Neuronal stem cell (in vitro differentiated cells): ENCODE results near the gene CCDC54.

Source experiments
- DNase-seq: peaks from one replicate; pipeline ENCODE4 v3.0.0-alpha.2; 2013; ENCODE audit warnings: low spot score
- H2AFZ ChIP-seq: one replicate; pipeline ENCODE4 v1.6.1; 2013; ENCODE audit warnings: mild to moderate bottlenecking, low read length, inconsistent platforms
- H2AK5ac ChIP-seq: 2 replicates; pipeline ENCODE4 v1.6.1; 2013; ENCODE audit warnings: low read depth, mild to moderate bottlenecking, inconsistent platforms, low read length, moderate library complexity, mixed read lengths
- H2BK120ac ChIP-seq: 2 replicates; pipeline ENCODE4 v1.6.1; 2013; ENCODE audit warnings: low read depth, mild to moderate bottlenecking, inconsistent platforms, low read length, moderate library complexity, mixed read lengths
- H2BK12ac ChIP-seq: one replicate; pipeline ENCODE4 v1.6.1; 2013; ENCODE audit warnings: low read length, inconsistent platforms
- H2BK15ac ChIP-seq: 2 replicates; pipeline ENCODE4 v1.6.1; 2013; ENCODE audit warnings: mild to moderate bottlenecking, low read length, inconsistent platforms, mixed read lengths
- H2BK5ac ChIP-seq: one replicate; pipeline ENCODE4 v1.6.1; 2013; ENCODE audit warnings: inconsistent platforms, mild to moderate bottlenecking, low read length, moderate library complexity
- H3K14ac ChIP-seq: one replicate; pipeline ENCODE4 v1.6.1; 2013; ENCODE audit warnings: low read length, inconsistent platforms
- H3K18ac ChIP-seq: 2 replicates; pipeline ENCODE4 v1.6.1; 2013; ENCODE audit warnings: low read length, inconsistent platforms
- H3K23ac ChIP-seq: 2 replicates; pipeline ENCODE4 v1.6.1; 2013; ENCODE audit warnings: low read depth, mild to moderate bottlenecking, mixed read lengths, low read length, inconsistent platforms; ENCODE audit not compliant: poor library complexity
- H3K27ac ChIP-seq: replicated peaks from 3 replicates; pipeline ENCODE4 v1.5.1; 2013; ENCODE audit warnings: low read length, inconsistent platforms
- H3K27me3 ChIP-seq, 3 experiments: 2 replicates each; pipeline ENCODE4 v1.6.1; 2013; ENCODE audit warnings: low read length in 3 of 3, mild to moderate bottlenecking in 2 of 3, inconsistent platforms in 1 of 3, low read depth in 1 of 3, mixed read lengths in 1 of 3, moderate library complexity in 1 of 3; ENCODE audit not compliant: control insufficient read depth in 3 of 3, insufficient read depth in 3 of 3
- H3K36me3 ChIP-seq, 2 donors: replicated peaks in 1 of 2; 2 replicates each; pipeline ENCODE4 v1.6.1; 2013; ENCODE audit warnings: low read length in 2 of 2; ENCODE audit not compliant: control insufficient read depth in 2 of 2, insufficient read depth in 2 of 2
- H3K4ac ChIP-seq: 2 replicates; pipeline ENCODE4 v1.6.1; 2013; ENCODE audit warnings: inconsistent platforms, mild to moderate bottlenecking, low read length, moderate library complexity
- H3K4me1 ChIP-seq, 2 donors: 1 replicate in 1 of 2; 2 replicates in 1 of 2; pipeline ENCODE4 v1.6.1; 2013; ENCODE audit warnings: low read length in 2 of 2, low read depth in 1 of 2; ENCODE audit not compliant: control insufficient read depth in 2 of 2, insufficient read depth in 1 of 2
- H3K4me2 ChIP-seq: one replicate; pipeline ENCODE4 v1.6.1; 2013; ENCODE audit warnings: mild to moderate bottlenecking, low read length, inconsistent platforms; ENCODE audit not compliant: insufficient read depth, poor library complexity, severe bottlenecking
- H3K4me3 ChIP-seq, 2 donors: 2 replicates each; pipeline ENCODE4 v1.5.1; 2013; ENCODE audit warnings: low read length in 2 of 2, mild to moderate bottlenecking in 2 of 2, inconsistent platforms in 1 of 2, moderate library complexity in 1 of 2
- H3K79me1 ChIP-seq: one replicate; pipeline ENCODE4 v1.6.1; 2013; ENCODE audit warnings: low read depth, mild to moderate bottlenecking, inconsistent platforms, low read length, moderate library complexity
- H3K9ac ChIP-seq: one replicate; pipeline ENCODE4 v1.6.1; 2013; ENCODE audit warnings: mild to moderate bottlenecking, low read depth, low read length, inconsistent platforms; ENCODE audit not compliant: poor library complexity
- H3K9me3 ChIP-seq, 2 donors: replicated peaks in 1 of 2; 2 replicates each; pipeline versions ENCODE3 to v1.6.1; 2013; ENCODE audit warnings: low read length in 2 of 2, mild to moderate bottlenecking in 2 of 2, inconsistent platforms in 1 of 2, low read depth in 1 of 2, mixed read lengths in 1 of 2, moderate library complexity in 1 of 2; ENCODE audit not compliant: control insufficient read depth in 2 of 2, insufficient read depth in 1 of 2
- H4K8ac ChIP-seq: one replicate; pipeline ENCODE4 v1.6.1; 2013; ENCODE audit warnings: low read depth, mild to moderate bottlenecking, inconsistent platforms, low read length, moderate library complexity
- H4K91ac ChIP-seq: one replicate; pipeline ENCODE4 v1.6.1; 2013; ENCODE audit warnings: low read length, low read depth, mild to moderate bottlenecking, inconsistent platforms; ENCODE audit not compliant: poor library complexity
- WGBS, 2 donors: extraction: QIAGEN DNeasy Blood & Tissue Kit; methylation state at CpG; one replicate each; pipeline ENCODE4 v1.1.7; 2013; ENCODE audit warnings: missing lambda C conversion rate in 2 of 2, mixed read lengths in 1 of 2; ENCODE audit not compliant: insufficient read length in 2 of 2, insufficient replicate concordance in 1 of 2; ENCODE audit errors: extremely low coverage in 2 of 2; 5-methylcytosine and 5-hydroxymethylcytosine counted together

The CCDC54 gene

DNA sequence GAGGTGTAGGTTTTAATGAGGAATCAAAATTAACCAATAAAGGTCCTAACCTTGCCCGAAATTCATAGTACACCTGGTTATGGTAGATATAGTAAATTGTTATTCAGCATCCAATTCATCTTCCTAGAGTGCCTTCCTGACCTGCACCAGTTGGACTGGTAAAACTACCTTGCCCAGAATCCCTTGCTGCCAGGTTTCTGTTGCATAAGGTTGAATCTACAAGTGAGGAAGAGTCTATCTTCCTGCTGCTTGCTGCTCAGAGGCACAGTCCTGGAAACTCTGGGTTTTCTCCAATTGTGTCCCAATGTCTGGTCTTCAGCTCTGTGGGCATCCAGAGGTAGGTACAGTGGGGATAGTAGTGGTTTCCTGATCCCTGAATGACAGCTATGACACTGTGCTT lies 17.3 kb downstream of the CCDC54 start:
- H3K4me2 ChIP-seq: no peak overlapping the region
- H4K8ac ChIP-seq: no peak overlapping the region
- DNase-seq: no peak
- no peak overlapping the region for H2BK5ac ChIP-seq
- H2BK12ac ChIP-seq: no peak overlapping the region
- H3K27ac ChIP-seq: no peak overlapping the region
- no peak overlapping the region for H3K18ac ChIP-seq
- WGBS, 2 donors: no CpG with 5 or more reads among the region's 1 CpG
- no peak overlapping the region for H2BK120ac ChIP-seq
- no peak overlapping the region for H4K91ac ChIP-seq
- H3K27me3 ChIP-seq: no peaks in the 10 kb centered on the region
- H3K4me1 ChIP-seq: no peaks in the 10 kb centered on the region
- H3K4me3 ChIP-seq: no peak overlapping the region
- H3K79me1 ChIP-seq: no peaks in the 10 kb centered on the region
- H3K4ac ChIP-seq: no peak overlapping the region
- no peak overlapping the region for H3K9ac ChIP-seq
- no peak overlapping the region for H2AK5ac ChIP-seq
- no peak overlapping the region for H3K23ac ChIP-seq
- no peak overlapping the region for H2BK15ac ChIP-seq
- H3K14ac ChIP-seq: no peak overlapping the region
- H3K9me3 ChIP-seq: no peaks in the 10 kb centered on the region
- no peaks in the 10 kb centered on the region for H3K36me3 ChIP-seq
- H2AFZ ChIP-seq: no peak overlapping the region

- H2BK120ac ChIP-seq: no peak overlapping the region
- H2BK12ac ChIP-seq: no peak overlapping the region
- no CpG with 5 or more reads among the region's 2 CpGs for WGBS, 2 donors
- no peaks in the 10 kb centered on the region for H3K79me1 ChIP-seq
- no peak overlapping the region for H2AFZ ChIP-seq
- H4K8ac ChIP-seq: no peak overlapping the region
- H3K27me3 ChIP-seq: no peaks in the 10 kb centered on the region
- H3K4ac ChIP-seq: no peak overlapping the region
- no peak overlapping the region for H3K4me3 ChIP-seq
- H3K9ac ChIP-seq: no peak overlapping the region
- no peak overlapping the region for H2BK15ac ChIP-seq
- H3K36me3 ChIP-seq: no peaks in the 10 kb centered on the region
- H2AK5ac ChIP-seq: no peak overlapping the region
- H3K18ac ChIP-seq: no peak overlapping the region
- H3K4me2 ChIP-seq: no peak overlapping the region
- H3K4me1 ChIP-seq: no peaks in the 10 kb centered on the region
- no peak for DNase-seq
- no peak overlapping the region for H2BK5ac ChIP-seq
- no peak overlapping the region for H4K91ac ChIP-seq
- H3K23ac ChIP-seq: no peak overlapping the region
- H3K27ac ChIP-seq: no peak overlapping the region
- no peak overlapping the region for H3K14ac ChIP-seq
- no peaks in the 10 kb centered on the region for H3K9me3 ChIP-seq
Observed at GRCh38 chr3:107395066-107395465, 17.8 kb downstream of the CCDC54 start.

GRCh38 chr3:107401301-107401700 lies 24.1 kb downstream of the CCDC54 start:
- H3K18ac ChIP-seq: no peak overlapping the region
- no peaks in the 10 kb centered on the region for H3K36me3 ChIP-seq
- no peak overlapping the region for H2AK5ac ChIP-seq
- no peak overlapping the region for H2BK15ac ChIP-seq
- no peak for DNase-seq
- H3K4me2 ChIP-seq: no peak overlapping the region
- no peak overlapping the region for H3K23ac ChIP-seq
- H3K4me1 ChIP-seq: no peaks in the 10 kb centered on the region
- no peak overlapping the region for H4K8ac ChIP-seq
- H3K27ac ChIP-seq: no peak overlapping the region
- H2AFZ ChIP-seq: no peak overlapping the region
- H3K4ac ChIP-seq: no peak overlapping the region
- no CpG with 5 or more reads among the region's 1 CpG for WGBS, 2 donors
- no peaks in the 10 kb centered on the region for H3K79me1 ChIP-seq
- H3K4me3 ChIP-seq: no peak overlapping the region
- no peak overlapping the region for H3K9ac ChIP-seq
- H3K9me3 ChIP-seq: no peaks in the 10 kb centered on the region
- H4K91ac ChIP-seq: no peak overlapping the region
- H2BK5ac ChIP-seq: no peak overlapping the region
- no peaks in the 10 kb centered on the region for H3K27me3 ChIP-seq
- H2BK120ac ChIP-seq: no peak overlapping the region
- no peak overlapping the region for H3K14ac ChIP-seq
- no peak overlapping the region for H2BK12ac ChIP-seq

GRCh38 chr3:107402214-107402613 lies 25.0 kb downstream of the CCDC54 start:
- Histone ChIP-seq H2AK5ac (no peak overlapping the region), H2BK12ac (no peak overlapping the region), H2BK5ac (no peak overlapping the region), H3K4me3 (no peak overlapping the region), H3K23ac (no peak overlapping the region), H2AFZ (no peak overlapping the region), H3K18ac (no peak overlapping the region), H3K4ac (no peak overlapping the region), H3K4me1 (no peaks in the 10 kb centered on the region), H3K9me3 (no peaks in the 10 kb centered on the region), H3K14ac (no peak overlapping the region), H2BK120ac (no peak overlapping the region), H3K27me3 (no peaks in the 10 kb centered on the region), H4K8ac (no peak overlapping the region), H3K9ac (no peak overlapping the region), H2BK15ac (no peak overlapping the region), H3K79me1 (no peaks in the 10 kb centered on the region), H3K4me2 (no peak overlapping the region), H3K27ac (no peak overlapping the region), H3K36me3 (no peaks in the 10 kb centered on the region), H4K91ac (no peak overlapping the region)
- WGBS, 2 donors: no CpG with 5 or more reads among the region's 3 CpGs
- no peak for DNase-seq
